ENCODE measurements around the gene VCAM1. TPM values are rescaled to one million over a fixed set of nuclear protein-coding genes. Genes with fewer than 3 reads are reported as not detected.

Gene VCAM1
- total and polyA plus RNA-seq, 2 donors (not counting 3 experiments of a cell fraction or from before 2014, with no cell fraction given): 1.8 to 2.3 TPM

DNA sequence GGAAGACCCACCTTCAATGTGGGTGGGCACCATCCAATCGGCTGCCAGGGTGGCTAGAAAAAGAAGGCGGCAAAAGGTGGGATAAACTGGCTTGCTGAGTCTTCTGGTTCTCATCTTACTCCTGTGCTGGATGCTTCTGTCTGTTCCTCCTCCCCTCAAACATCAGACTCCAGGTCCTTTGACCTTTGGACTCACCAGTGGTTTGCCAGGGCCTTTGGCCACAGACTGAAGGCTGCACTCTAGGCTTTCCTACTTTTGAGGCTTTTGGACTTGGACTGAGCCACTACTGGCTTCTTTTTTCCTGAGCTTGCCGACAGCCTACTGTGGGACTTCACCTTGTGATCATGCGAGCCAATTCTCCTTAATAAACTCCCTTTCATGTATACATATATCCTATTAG lies 55.9 kb downstream of the VCAM1 start:
- H3K9me1 ChIP-seq (replicated peaks; ENCODE audit: control insufficient read depth, extremely low read depth, insufficient read depth, low read length): no peaks in the 10 kb centered on the region
- intact Hi-C loops (cut with micrococcal nuclease) (no loop called here), dilution Hi-C loops (cut with MboI; ENCODE audit: extremely low pct_ligation_motif_present, low sequenced_read_pairs) (no loop called here)
- H3K4me3 ChIP-seq (replicated peaks in 1 of 3; ENCODE audit: insufficient read depth in 1 of 3, low read depth in 1 of 3, low read length in 3 of 3): no peak overlapping the region
- H3K9ac ChIP-seq (replicated peaks; ENCODE audit: extremely low read depth, insufficient read depth, low read length): no peak overlapping the region
- no peak overlapping the region for H3K27ac ChIP-seq (ENCODE audit: insufficient read depth, low read depth, low read length)
- POLR2A ChIA-PET: no interaction called here
- CTCF ChIA-PET: interaction anchor here (1.1 kb wide), 1 partner anchor 15 kb away, joined by 3 read pairs; no protein-coding TSS in a partner anchor
- no peaks in the 10 kb centered on the region for H3K27me3 ChIP-seq (ENCODE audit: control insufficient read depth in 2 of 2, insufficient read depth in 2 of 2, low read length in 2 of 2)
- H4K20me1 ChIP-seq (replicated peaks; ENCODE audit: control insufficient read depth, extremely low read depth, insufficient read depth, low read length): no peaks in the 10 kb centered on the region
- H3K9me3 ChIP-seq (replicated peaks; ENCODE audit: control insufficient read depth, insufficient read depth, low read length): no peaks in the 10 kb centered on the region
- H3K4me2 ChIP-seq (ENCODE audit: insufficient read depth, low read length): no peak overlapping the region
- H3K79me2 ChIP-seq (ENCODE audit: control insufficient read depth, insufficient read depth, low read length): no peaks in the 10 kb centered on the region
- H3K36me3 ChIP-seq (ENCODE audit: control insufficient read depth in 2 of 2, extremely low read depth in 1 of 2, insufficient read depth in 2 of 2, low read length in 2 of 2): no peaks in the 10 kb centered on the region
- DNase-seq (ENCODE audit: low read depth, low spot score) (no peak), FAIRE-seq (no peak)
- peaks cover 6% of the 10 kb centered on the region for H3K4me1 ChIP-seq (ENCODE audit: control insufficient read depth, extremely low read depth, insufficient read depth, low read length)
- H2AFZ ChIP-seq (ENCODE audit: low read depth, low read length): no peak overlapping the region
- BruUV-seq (replicated peaks): no TSS peak
- no peak for TF ChIP-seq JUN (IDR thresholded peaks at IDR 0.05; ENCODE audit: borderline replicate concordance, insufficient read depth, insufficient read length, low read depth)
- no peak for TF ChIP-seq POLR2A (IDR thresholded peaks at IDR 0.05; ENCODE audit: low read depth, low read length)
- TF ChIP-seq, protein P1, sequence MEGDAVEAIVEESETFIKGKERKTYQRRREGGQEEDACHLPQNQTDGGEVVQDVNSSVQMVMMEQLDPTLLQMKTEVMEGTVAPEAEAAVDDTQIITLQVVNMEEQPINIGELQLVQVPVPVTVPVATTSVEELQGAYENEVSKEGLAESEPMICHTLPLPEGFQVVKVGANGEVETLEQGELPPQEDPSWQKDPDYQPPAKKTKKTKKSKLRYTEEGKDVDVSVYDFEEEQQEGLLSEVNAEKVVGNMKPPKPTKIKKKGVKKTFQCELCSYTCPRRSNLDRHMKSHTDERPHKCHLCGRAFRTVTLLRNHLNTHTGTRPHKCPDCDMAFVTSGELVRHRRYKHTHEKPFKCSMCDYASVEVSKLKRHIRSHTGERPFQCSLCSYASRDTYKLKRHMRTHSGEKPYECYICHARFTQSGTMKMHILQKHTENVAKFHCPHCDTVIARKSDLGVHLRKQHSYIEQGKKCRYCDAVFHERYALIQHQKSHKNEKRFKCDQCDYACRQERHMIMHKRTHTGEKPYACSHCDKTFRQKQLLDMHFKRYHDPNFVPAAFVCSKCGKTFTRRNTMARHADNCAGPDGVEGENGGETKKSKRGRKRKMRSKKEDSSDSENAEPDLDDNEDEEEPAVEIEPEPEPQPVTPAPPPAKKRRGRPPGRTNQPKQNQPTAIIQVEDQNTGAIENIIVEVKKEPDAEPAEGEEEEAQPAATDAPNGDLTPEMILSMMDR (IDR thresholded peaks at IDR 0.05; ENCODE audit: extremely low read depth in 1 of 2, insufficient read depth in 1 of 2, low read depth in 1 of 2, low read length in 2 of 2): no peak
- TF ChIP-seq EZH2 (IDR thresholded peaks at IDR 0.05; ENCODE audit: borderline replicate concordance, low read depth, low read length, severe bottlenecking): no peak
- no peak for TF ChIP-seq GATA2 (IDR thresholded peaks at IDR 0.05; ENCODE audit: insufficient read depth, insufficient read length, low read depth, low read length)
- no peak for TF ChIP-seq MAX (IDR thresholded peaks at IDR 0.05; ENCODE audit: insufficient read depth, insufficient read length)
- TF ChIP-seq POLR2AphosphoS5 (IDR thresholded peaks at IDR 0.05; ENCODE audit: insufficient read depth, low read depth, low read length): no peak
- TF ChIP-seq MYC (IDR thresholded peaks at IDR 0.05; ENCODE audit: low read depth, low read length): no peak
- TF ChIP-seq FOS (IDR thresholded peaks at IDR 0.05; ENCODE audit: borderline replicate concordance, insufficient read depth, low read length): no peak
